GM12878 (cell line): ENCODE results near the gene FANCF. TPM values are rescaled to one million over a fixed set of nuclear protein-coding genes. Genes with fewer than 3 reads are reported as not detected.

ENCODE experiments used
- ATAC-seq: fragments of 200-7000 bp; cut with Tn5 transposase; 3 replicates; pipeline ENCODE4 v1.9.1; 2020; ENCODE audit warnings: mild to moderate bottlenecking, moderate library complexity
- BruUV-seq: library from RNA; stranded (reverse); fragments of 400-500 nt; replicated peaks from 2 replicates; lab custom pipeline; 2021; lab: Mats Ljungman, UMichigan
- CTCF ChIA-PET: fragments of 300-600 bp; sonication (Branson Sonifier 250); formaldehyde crosslinking; extraction: SDS; loops from one replicate; lab custom pipeline; 2021; ENCODE audit warnings: inconsistent platforms; lab: Yijun Ruan, JAX
- POLR2A ChIA-PET: fragments of 350-600 bp; formaldehyde crosslinking; extraction: SDS; loops from one replicate; lab custom pipeline; 2021; ENCODE audit warnings: inconsistent platforms; lab: Charles Lee
- RAD21 ChIA-PET: fragments of 300-600 bp; sonication (Branson Sonifier 250); formaldehyde crosslinking; loops from one replicate; lab custom pipeline; 2023; ENCODE audit warnings: antibody characterized with exemption; ENCODE audit not compliant: unreplicated experiment; lab: Charles Lee
- SMC1A ChIA-PET: fragments of 300-600 bp; sonication (Branson Sonifier 250); formaldehyde crosslinking; loops from one replicate; lab custom pipeline; 2023; ENCODE audit not compliant: unreplicated experiment, uncharacterized antibody; lab: Charles Lee
- DNase-seq: peaks from one replicate; pipeline ENCODE4 v3.0.0-alpha.2; 2011; ENCODE audit warnings: low read depth, low spot score
- FAIRE-seq: peaks from 3 replicates; lab custom pipeline; 2011; peaks lifted over from hg19 to GRCh38; lab: Jason Lieb, UNC
- H2AFZ ChIP-seq: 2 replicates; pipeline ENCODE4 v1.6.0; 2011; ENCODE audit warnings: low read depth, low read length, control low read depth; ENCODE audit not compliant: control insufficient read depth
- H3K27ac ChIP-seq: 2 replicates; pipeline ENCODE4 v1.5.1; 2011; ENCODE audit warnings: control low read depth; ENCODE audit not compliant: control insufficient read depth, insufficient read depth
- H3K27me3 ChIP-seq, 2 experiments: replicated peaks in 1 of 2; 2 replicates each; pipeline versions ENCODE4 v1.6.0 to v1.6.1; 2011; ENCODE audit warnings: low read length in 1 of 2; ENCODE audit not compliant: control insufficient read depth in 2 of 2, insufficient read depth in 2 of 2
- H3K36me3 ChIP-seq, 2 experiments: 2 replicates each; pipeline ENCODE4 v1.5.1; 2011; ENCODE audit warnings: low read length in 1 of 2; ENCODE audit not compliant: control insufficient read depth in 2 of 2, insufficient read depth in 2 of 2
- H3K4me1 ChIP-seq: 2 replicates; pipeline ENCODE4 v1.6.1; 2011; ENCODE audit warnings: mild to moderate bottlenecking, low read length, moderate library complexity, mixed read lengths; ENCODE audit not compliant: control insufficient read depth, insufficient read depth
- H3K4me2 ChIP-seq: 2 replicates; pipeline ENCODE4 v1.6.0; 2011; ENCODE audit warnings: control low read depth; ENCODE audit not compliant: control insufficient read depth, insufficient read depth
- H3K4me3 ChIP-seq: fragments of 200-600 bp; sonication (generic); 2 replicates; pipeline ENCODE4 v1.5.1; 2016
- H3K79me2 ChIP-seq: 2 replicates; pipeline ENCODE4 v1.6.0; 2011; ENCODE audit warnings: low read length; ENCODE audit not compliant: control insufficient read depth, insufficient read depth
- H3K9ac ChIP-seq: 2 replicates; pipeline ENCODE4 v1.8.0; 2011; ENCODE audit warnings: low read length, control low read depth, mixed read lengths; ENCODE audit not compliant: control insufficient read depth, insufficient read depth
- H3K9me3 ChIP-seq: replicated peaks from 3 replicates; pipeline ENCODE4 v1.5.1; 2011; ENCODE audit warnings: mild to moderate bottlenecking, low read length; ENCODE audit not compliant: control insufficient read depth, insufficient read depth
- H4K20me1 ChIP-seq: 2 replicates; pipeline ENCODE4 v1.6.0; 2011; ENCODE audit not compliant: control insufficient read depth, insufficient read depth
- ASH2L ChIP-seq: fragments of 300-600, 200-600 bp; sonication (generic); IDR thresholded peaks from 2 replicates; pipeline ENCODE4 v1.6.1; 2017; ENCODE audit warnings: low read depth, mild to moderate bottlenecking, borderline replicate concordance
- BHLHE40 ChIP-seq, 2 experiments: fragments of 450-650 bp in 1 of 2; IDR thresholded peaks; 2 replicates each; pipeline ENCODE4 v1.6.1; 2011 to 2017; ENCODE audit warnings: low read depth in 2 of 2, borderline replicate concordance in 1 of 2, improper control_type of control experiment in 1 of 2, low read length in 1 of 2, mild to moderate bottlenecking in 1 of 2
- BMI1 ChIP-seq: fragments of 450-650 bp; IDR thresholded peaks from 2 replicates; pipeline ENCODE4 v1.6.1; 2016; ENCODE audit warnings: mild to moderate bottlenecking, moderate library complexity, borderline replicate concordance
- CHD1 ChIP-seq: IDR thresholded peaks from 2 replicates; pipeline ENCODE4 v1.6.1; 2012; ENCODE audit warnings: low read depth, low read length, improper control_type of control experiment
- CHD2 ChIP-seq: IDR thresholded peaks from 2 replicates; pipeline ENCODE4 v1.6.1; 2011; ENCODE audit warnings: low read depth, low read length, improper control_type of control experiment, borderline replicate concordance
- CREM ChIP-seq: IDR thresholded peaks from 2 replicates; pipeline ENCODE4 v1.6.1; 2014; ENCODE audit warnings: antibody characterized with exemption, low read depth
- DPF2 ChIP-seq: fragments of 450-650 bp; IDR thresholded peaks from 2 replicates; pipeline ENCODE4 v1.6.1; 2017; ENCODE audit warnings: mild to moderate bottlenecking
- GATAD2B ChIP-seq: fragments of 450-650 bp; conservative IDR thresholded peaks from 2 replicates; pipeline ENCODE4 v1.6.1; 2017; ENCODE audit warnings: low read depth, mild to moderate bottlenecking, moderate library complexity
- HDGF ChIP-seq: fragments of 450-650 bp; IDR thresholded peaks from 2 replicates; pipeline ENCODE4 v1.6.1; 2016; ENCODE audit warnings: antibody characterized with exemption
- MAX ChIP-seq: IDR thresholded peaks from 2 replicates; pipeline ENCODE4 v1.6.1; 2012; ENCODE audit warnings: low read depth, low read length, improper control_type of control experiment
- MXI1 ChIP-seq: fragments of 150-350 bp; IDR thresholded peaks from 2 replicates; pipeline ENCODE4 v1.6.1; 2011; ENCODE audit warnings: low read depth, mild to moderate bottlenecking, inconsistent platforms, low read length, improper control_type of control experiment
- PML ChIP-seq: IDR thresholded peaks from 2 replicates; pipeline ENCODE4 v1.6.1; 2012; ENCODE audit warnings: low read length, inconsistent platforms
- POLR2A ChIP-seq: IDR thresholded peaks from 2 replicates; pipeline ENCODE4 v1.6.1; 2011; ENCODE audit warnings: low read depth, mild to moderate bottlenecking, low read length
- RFX5 ChIP-seq: IDR thresholded peaks from 2 replicates; pipeline ENCODE4 v1.6.1; 2011; ENCODE audit warnings: low read depth, low read length, improper control_type of control experiment
- SMAD5 ChIP-seq: IDR thresholded peaks from 2 replicates; pipeline ENCODE4 v1.6.1; 2016; ENCODE audit warnings: antibody characterized with exemption, low read depth
- SPI1 ChIP-seq: IDR thresholded peaks from 2 replicates; pipeline ENCODE4 v1.6.1; 2011; ENCODE audit warnings: low read depth, mild to moderate bottlenecking, low read length, moderate library complexity, borderline replicate concordance; ENCODE audit not compliant: insufficient read depth
- STAT1 ChIP-seq: fragments of 450-650 bp; conservative IDR thresholded peaks from 2 replicates; pipeline ENCODE4 v1.6.1; 2014; ENCODE audit warnings: antibody characterized with exemption, mild to moderate bottlenecking
- ZBED1 ChIP-seq: IDR thresholded peaks from 2 replicates; pipeline ENCODE4 v1.6.1; 2016; ENCODE audit warnings: borderline replicate concordance
- ZNF622 ChIP-seq: fragments of 450-650 bp; IDR thresholded peaks from 2 replicates; pipeline ENCODE4 v1.6.1; 2017; ENCODE audit warnings: mild to moderate bottlenecking, inconsistent platforms
- ZNF687 ChIP-seq: fragments of 450-650 bp; IDR thresholded peaks from 2 replicates; pipeline ENCODE4 v1.6.1; 2017; ENCODE audit warnings: mild to moderate bottlenecking, moderate library complexity
- WGBS: methylation state at CpG from one replicate; pipeline ENCODE4 v1.1.6; 2016; ENCODE audit warnings: low lambda C conversion rate; ENCODE audit not compliant: insufficient replicate concordance, insufficient coverage; ENCODE audit errors: missing lambda C conversion rate; 5-methylcytosine and 5-hydroxymethylcytosine counted together
- in situ Hi-C: fragments of 300-500 bp; cut with MboI; formaldehyde crosslinking; loops from 9 replicates; pipeline ENCODE4 v1.14.3; 2018; ENCODE audit warnings: mixed read lengths
- intact Hi-C: fragments of 100-400 bp; cut with micrococcal nuclease; formaldehyde crosslinking; loops from one replicate; pipeline ENCODE4 v1.14.2; 2022; ENCODE audit not compliant: unreplicated experiment
- polyA plus RNA-seq, 11 experiments: library from polyadenylated mRNA; depleted of rRNA in 4 of 11; unstranded in 6 of 11; stranded (reverse) in 5 of 11; fragments of >200 nt; fragmentation: Nextera tagmentation in 4 of 11; fragmentation: Illumina TruSeq in 1 of 11; extraction: Ambion mirVana in 4 of 11; extraction: Trizol in 1 of 11; gene quantifications; 1 replicate in 1 of 11; 2 replicates in 10 of 11; pipeline versions ENCODE4 v1.2.1 to v1.2.3, GENCODE V29; 2011 to 2016; ENCODE audit warnings: inconsistent platforms in 2 of 11, missing spikeins in 2 of 11, low read depth in 1 of 11
- total RNA-seq, 4 experiments: library from RNA; depleted of rRNA in 3 of 4; stranded (reverse); fragments of >200 nt in 3 of 4; fragmentation: Illumina TruSeq in 1 of 4; extraction: Trizol in 1 of 4; gene quantifications; 2 replicates each; pipeline versions ENCODE4 v1.2.1 to v1.2.3, GENCODE V29; 2013 to 2021

FANCF gene
- total and polyA plus RNA-seq, 10 of the 15 experiments (the other 5 are each of a cell fraction or from before 2014, with no cell fraction given), result 1.6 to 19.9 (median 12.2) TPM

- no peaks in the 10 kb centered on the region for H4K20me1 ChIP-seq
- no peaks in the 10 kb centered on the region for H3K9me3 ChIP-seq
- no peaks in the 10 kb centered on the region for H3K4me1 ChIP-seq
- peak overlapping the region; percentile 63 for H3K9ac ChIP-seq
- peaks cover 2% of the 10 kb centered on the region for H3K79me2 ChIP-seq
- peak overlapping the region; percentile 77 for H3K27ac ChIP-seq
- H3K27me3 ChIP-seq, result no peaks in the 10 kb centered on the region
- 23% methylated on average over 31 of the region's 40 CpGs for WGBS
- DNase-seq, result no peak
- ChIA-PET POLR2A (interaction anchor here (1.0 to 2.8 kb wide), 8 partner anchors 10 to 121 kb away, joined by 3 to 19 read pairs (median 5); partner anchors contain the start of gene FANCF), CTCF (interaction anchor here (0.5 to 2.1 kb wide), 12 partner anchors 8 to 162 kb away, joined by 3 to 13 read pairs (median 4); partner anchors contain the start of genes FANCF and SVIP), RAD21 (interaction anchor here (1.2 to 3.7 kb wide), 6 partner anchors 10 to 162 kb away, joined by 3 to 46 read pairs (median 5); no protein-coding TSS in a partner anchor), SMC1A (interaction anchor here (0.8 to 3.6 kb wide), 10 partner anchors 9 to 120 kb away, joined by 3 to 30 read pairs (median 6); no protein-coding TSS in a partner anchor)
- peak; percentile 72 for ATAC-seq
- H2AFZ ChIP-seq, result peak overlapping the region; percentile 84
- peak overlapping the region; percentile 59 for H3K4me3 ChIP-seq
- in situ Hi-C loops, result no loop called here
- H3K4me2 ChIP-seq, result peak overlapping the region; percentile 73
- intact Hi-C loops, result loop anchor here (2.0 to 5.0 kb wide), 2 partner anchors 42 to 335 kb away; partner anchors contain the start of gene FANCF
- no peaks in the 10 kb centered on the region for H3K36me3 ChIP-seq
- no TSS peak for BruUV-seq
- FAIRE-seq, result no peak
- TF ChIP-seq PML (no peak), BMI1 (no peak), DPF2 (peak; percentile 76), CREM (no peak), ZNF622 (no peak), CHD2 (peak; percentile 78), MAX (no peak), HDGF (no peak), RFX5 (no peak), ZNF687 (peak; percentile 59), SPI1 (no peak), POLR2A (peak; percentile 65; the same call in 1 of the 2 replicates), CHD1 (0 out of 2 replicates have a peak, but pooled peaks have one; percentile 58), SMAD5 (no peak), ASH2L (0 out of 2 replicates have a peak, but pooled peaks have one; percentile 52), ZBED1 (no peak), GATAD2B (peak; percentile 76), BHLHE40 (IDR thresholded peaks at IDR 0.05; ENCODE audit: borderline replicate concordance in 1 of 2, low read depth in 2 of 2, low read length in 1 of 2) (peak; percentile 67 to 88; a peak in 3 of 4 replicates), STAT1 (no peak), MXI1 (0 out of 2 replicates have a peak, but pooled peaks have one; percentile 23)
These were observed 41.2 kb upstream of the FANCF start for GRCh38 chr11:22666688-22667439.
